ENCODE results near the gene PRKCD.
A peak's percentile ranks its signal among the peaks of the same experiment; 100 is the strongest.

PRKCD gene

GRCh38 chr3:53217175-53217574 is 56.2 kb downstream of the PRKCD start:
- no peak for DNase-seq (ENCODE audit: low read depth in 2 of 2)

GRCh38 chr3:53218131-53218530 is 57.1 kb downstream of the PRKCD start:
- DNase-seq (ENCODE audit: low read depth in 2 of 2) = no peak

GRCh38 chr3:53219895-53220483 is 59.0 kb downstream of the PRKCD start:
- DNase-seq (ENCODE audit: low read depth in 2 of 2) = peak; percentile 73

- DNase-seq (ENCODE audit: low read depth in 2 of 2) = no peak
Measured at GRCh38 chr3:53221345-53221744, 60.3 kb downstream of the PRKCD start.

GRCh38 chr3:53221827-53222182 is 60.8 kb downstream of the PRKCD start:
- DNase-seq (ENCODE audit: low read depth in 2 of 2) = no peak

GRCh38 chr3:53222183-53222901 is 61.3 kb downstream of the PRKCD start:
- no peak for DNase-seq (ENCODE audit: low read depth in 2 of 2)

GRCh38 chr3:53223025-53223424 is 62.0 kb downstream of the PRKCD start:
- DNase-seq (ENCODE audit: low read depth in 2 of 2) = no peak

- DNase-seq (ENCODE audit: low read depth in 2 of 2) = no peak
Measured at GRCh38 chr3:53223541-53223966, 62.5 kb downstream of the PRKCD start.

DNA sequence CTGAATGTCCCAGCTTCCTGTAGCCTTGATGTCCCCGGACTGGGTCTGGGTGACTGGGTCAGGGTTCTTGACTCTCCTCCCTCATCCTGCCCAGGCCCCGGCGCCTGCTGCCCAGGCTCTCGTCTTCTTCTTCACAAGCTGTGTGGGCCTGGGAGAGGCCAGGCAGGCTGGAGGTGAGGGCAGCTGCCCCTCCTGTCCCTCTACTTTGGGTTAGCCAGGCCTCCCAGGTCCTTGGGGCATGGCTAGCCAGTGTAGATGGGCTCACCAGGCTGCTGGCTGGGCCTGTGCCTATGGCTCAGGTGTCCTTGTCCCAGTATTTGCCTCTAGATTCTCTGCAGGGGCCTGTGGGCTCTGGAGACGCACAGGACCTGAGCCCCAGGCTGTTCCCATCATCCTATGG is 63.0 kb downstream of the PRKCD start:
- no peak for DNase-seq (ENCODE audit: low read depth in 2 of 2)

DNA sequence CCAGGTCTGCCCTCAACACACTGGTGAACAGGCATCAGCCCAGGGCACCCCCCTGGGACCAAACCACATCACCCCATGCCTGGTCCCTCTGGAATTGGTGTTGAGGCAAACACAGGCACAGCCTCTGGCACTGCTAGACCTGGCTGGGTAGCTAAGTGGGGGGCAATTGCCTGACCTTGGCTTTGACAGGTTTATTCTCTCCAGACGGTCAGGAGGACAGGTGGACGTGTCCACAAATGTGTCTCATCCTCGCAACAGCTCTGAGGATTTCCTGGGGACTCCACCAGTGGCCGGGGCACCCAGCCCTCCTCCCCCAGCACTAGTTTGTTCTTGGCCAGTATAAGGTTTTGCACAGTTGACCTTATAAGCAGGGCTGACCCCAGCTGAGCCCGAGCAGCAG is 63.5 kb downstream of the PRKCD start:
- no peak for DNase-seq (ENCODE audit: low read depth in 2 of 2)

GRCh38 chr3:53225181-53225580 is 64.2 kb downstream of the PRKCD start:
- DNase-seq (ENCODE audit: low read depth in 2 of 2) = no peak

- DNase-seq (ENCODE audit: low read depth in 2 of 2) = no peak
Measured at GRCh38 chr3:53225651-53226050, 64.6 kb downstream of the PRKCD start.

DNA sequence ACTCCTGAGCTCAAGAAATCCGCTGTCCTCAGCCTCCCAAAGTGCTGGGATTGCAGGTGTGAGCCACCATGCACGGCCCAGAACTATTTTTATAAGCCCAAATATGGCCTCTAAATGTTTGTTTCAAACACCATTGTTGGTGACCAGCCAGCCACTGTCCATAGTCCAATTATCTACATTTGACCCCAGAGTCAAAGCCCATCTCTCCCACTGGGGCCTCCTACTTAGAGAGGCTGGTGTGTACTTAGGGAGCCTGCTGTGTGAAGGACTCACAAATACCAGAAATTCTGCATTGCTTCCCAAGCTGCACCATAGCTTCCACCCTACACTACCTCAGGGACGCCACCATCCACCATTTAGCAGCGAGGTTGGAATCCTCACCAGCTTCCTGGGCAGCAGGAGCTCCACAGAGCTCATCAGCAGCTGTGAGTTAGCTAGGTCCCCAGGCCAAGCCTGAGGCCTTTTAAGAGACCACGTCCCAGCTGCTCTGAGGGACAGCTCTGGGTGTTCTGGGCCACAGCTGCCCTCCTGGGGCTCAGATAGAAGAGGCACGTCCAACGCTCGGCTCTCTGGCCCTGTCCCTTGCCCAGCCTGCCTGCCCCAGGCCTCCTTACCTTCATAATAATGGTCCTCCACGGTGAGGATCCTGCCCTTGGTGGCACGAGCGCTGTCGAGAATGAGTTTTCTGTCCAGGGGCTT is 65.3 kb downstream of the PRKCD start:
- no peak for DNase-seq (ENCODE audit: low read depth in 2 of 2)

DNA sequence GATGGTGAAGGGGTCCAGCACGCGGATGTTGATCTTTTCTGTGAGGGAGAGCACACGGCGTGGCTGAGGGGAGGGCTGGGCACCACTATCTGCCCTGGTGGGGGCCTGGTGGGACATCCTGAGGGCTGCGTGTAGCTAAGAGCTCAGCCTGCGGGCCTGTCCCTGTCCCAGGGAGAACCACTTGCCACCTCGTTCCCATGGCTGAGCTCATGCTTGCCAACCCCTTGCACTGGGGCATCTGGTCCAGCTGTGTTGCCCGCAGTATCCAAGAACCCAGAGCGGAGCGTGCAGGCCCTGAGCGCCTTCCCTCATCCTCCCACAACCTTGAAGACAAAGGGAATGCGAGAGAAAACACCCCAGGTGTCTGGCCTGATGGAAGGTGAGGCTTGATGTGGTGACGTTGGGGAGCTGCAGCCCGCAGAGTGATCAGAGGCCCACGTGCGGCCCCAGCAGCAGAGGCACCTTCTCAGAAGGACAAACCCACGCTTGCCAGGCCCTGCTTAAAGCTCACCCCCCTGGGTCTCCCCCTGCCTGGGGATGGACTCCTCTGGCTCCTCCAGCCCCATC is 65.9 kb downstream of the PRKCD start:
- DNase-seq (ENCODE audit: low read depth in 2 of 2) = no peak

- no peak for DNase-seq (ENCODE audit: low read depth in 2 of 2)
Measured at GRCh38 chr3:53227993-53228885, 67.2 kb downstream of the PRKCD start.

DNA sequence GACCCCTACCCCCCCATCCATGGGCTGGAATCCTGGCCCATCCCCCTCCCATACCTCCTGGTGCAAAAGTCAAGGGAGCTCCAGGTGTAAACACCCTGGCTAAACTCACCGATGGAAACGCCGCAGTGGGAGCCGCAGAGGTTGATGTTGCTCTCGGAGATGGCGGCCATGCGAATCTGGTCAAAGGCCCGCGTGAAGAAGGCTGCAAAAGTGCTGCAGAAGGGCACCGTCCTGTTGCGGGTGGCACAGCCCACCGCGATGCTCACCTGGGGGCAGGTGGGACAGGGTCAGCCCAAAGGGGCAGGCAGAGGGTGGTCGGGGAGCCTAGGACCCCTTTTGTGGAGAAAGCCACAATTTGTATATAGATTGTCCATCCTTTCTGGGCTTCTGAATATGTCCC is 68.2 kb downstream of the PRKCD start:
- no peak for DNase-seq (ENCODE audit: low read depth in 2 of 2)

- no peak for DNase-seq (ENCODE audit: low read depth in 2 of 2)
Measured at GRCh38 chr3:53229606-53230005, 68.6 kb downstream of the PRKCD start.

DNA sequence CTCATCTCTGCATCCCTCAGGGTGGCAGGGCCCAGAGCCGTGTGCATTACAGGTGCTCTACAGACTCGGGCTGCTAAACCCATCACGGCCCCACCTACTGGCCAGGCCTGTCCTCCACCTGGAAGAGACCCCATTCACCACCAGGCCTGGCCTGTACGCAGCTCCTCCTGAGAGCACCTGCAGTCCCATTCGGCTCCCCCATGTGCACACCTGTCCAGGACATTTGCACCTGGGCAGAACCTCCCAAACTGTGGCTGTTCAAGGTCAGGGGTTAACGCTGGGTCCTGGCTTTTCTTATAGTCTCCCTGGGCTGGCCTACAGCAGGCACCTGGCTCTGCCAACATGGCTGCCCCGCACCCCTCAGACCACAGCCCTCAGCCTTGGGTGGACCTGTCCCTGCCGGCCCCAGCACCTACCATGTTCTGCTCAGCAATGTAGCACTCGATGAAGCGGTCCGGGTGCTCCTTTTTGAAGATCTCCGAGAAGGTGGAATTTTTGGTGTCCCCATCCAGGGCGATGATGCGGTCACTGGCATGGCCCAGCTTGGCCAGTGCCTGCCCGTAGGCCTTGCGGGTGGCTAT is 69.1 kb downstream of the PRKCD start:
- no peak for DNase-seq (ENCODE audit: low read depth in 2 of 2)

DNA sequence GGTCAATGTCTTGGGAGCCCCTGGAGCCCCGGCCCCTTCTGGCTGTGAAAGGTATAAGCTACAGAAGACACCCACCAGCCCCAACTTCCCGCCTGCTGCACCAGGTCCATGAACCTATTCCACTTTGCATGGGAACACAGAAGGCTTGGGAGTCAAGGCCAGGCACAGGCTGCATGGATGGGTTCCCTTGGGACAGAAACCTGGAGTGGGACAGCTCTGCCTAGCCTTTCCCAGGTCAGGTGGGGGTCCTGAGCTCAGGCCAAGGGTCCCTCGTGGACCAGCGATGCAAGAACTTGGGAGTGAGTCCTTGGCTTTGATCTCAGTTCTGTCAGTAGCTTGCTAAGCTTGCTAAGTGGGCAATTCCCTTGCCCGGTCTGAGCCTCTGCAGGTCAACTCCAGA is 69.8 kb downstream of the PRKCD start:
- DNase-seq (ENCODE audit: low read depth in 2 of 2) = no peak

DNA sequence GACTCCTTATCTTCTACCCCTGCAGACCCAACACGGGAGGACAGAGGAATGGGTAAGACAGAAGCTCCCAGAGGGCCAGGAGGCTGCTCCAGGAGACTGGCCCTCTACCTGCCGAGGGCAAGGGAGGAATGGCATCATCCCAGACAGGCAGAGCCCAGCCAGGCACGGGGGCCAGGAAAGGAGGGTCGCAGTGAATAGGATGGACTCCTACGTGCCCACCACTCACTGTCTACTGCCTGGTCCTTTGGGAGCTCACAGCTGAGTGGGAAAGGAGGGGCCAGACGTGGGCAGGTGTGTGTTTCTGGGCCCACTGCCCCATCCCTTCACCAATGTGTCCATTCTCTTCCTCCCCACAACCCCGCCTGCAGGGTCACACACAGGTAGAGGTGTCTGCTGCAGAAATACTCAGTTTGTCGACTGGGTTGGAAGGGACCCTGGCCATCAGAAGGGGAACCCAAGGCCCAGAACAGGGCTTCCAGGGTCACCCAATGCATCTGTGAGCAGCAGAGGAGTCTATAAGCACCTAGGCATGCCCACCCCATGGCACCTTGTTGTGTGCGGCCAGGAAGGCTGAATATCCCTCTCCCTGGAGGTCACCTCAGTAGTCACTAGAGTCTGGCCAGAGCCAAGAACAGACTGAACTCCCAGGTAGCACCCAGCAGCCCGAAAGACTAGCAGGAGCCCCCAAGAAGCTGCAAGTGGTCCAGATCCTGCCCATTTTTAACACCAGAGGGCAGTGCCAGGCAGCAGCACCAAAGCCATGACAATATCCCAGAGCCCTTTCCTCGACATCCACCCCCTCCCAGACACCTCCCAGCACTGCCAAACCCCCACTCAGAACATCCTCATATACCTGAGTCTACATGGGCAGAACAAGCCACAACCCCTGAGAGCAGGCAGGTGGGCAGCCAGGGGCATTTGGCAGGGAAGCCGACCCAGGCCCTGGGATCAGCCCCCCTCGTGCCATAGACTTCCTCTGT is 70.8 kb downstream of the PRKCD start:
- DNase-seq (ENCODE audit: low read depth in 2 of 2) = no peak

All from stimulated activated CD8-positive, alpha-beta memory T cell treated with anti-CD3 and anti-CD28 coated beads, Interleukin-2, amount 100 ng/mL, for 48 hours (primary cell).